ENCODE measurements around the gene CNOT1. TPM values are rescaled to one million over a fixed set of nuclear protein-coding genes. Genes with fewer than 3 reads are reported as not detected.

The CNOT1 gene
- total and polyA plus RNA-seq, 2 of the 4 experiments (the other 2 are of a cell fraction): 85.5 to 357 TPM

- Histone ChIP-seq H3K9ac (ENCODE audit: low read depth, low read length) (no peak overlapping the region), H2BK20ac (ENCODE audit: low read depth, low read length) (no peak overlapping the region), H2BK5ac (ENCODE audit: low read depth, low read length, poor library complexity, severe bottlenecking) (no peak overlapping the region), H2AK9ac (replicated peaks; ENCODE audit: low read depth, low read length, poor library complexity) (no peak overlapping the region), H3K79me1 (ENCODE audit: low read depth in 1 of 2, low read length in 2 of 2) (peaks cover 18 to 22% of the 10 kb centered on the region in 2 experiments), H3K27ac (ENCODE audit: insufficient read depth, low read length) (no peak overlapping the region), H4K8ac (ENCODE audit: low read depth in 2 of 2, low read length in 2 of 2) (no peak overlapping the region), H4K5ac (ENCODE audit: low read depth, low read length) (no peak overlapping the region), H4K91ac (ENCODE audit: insufficient read depth, low read depth, low read length) (no peak overlapping the region), H2BK120ac (ENCODE audit: low read depth, low read length) (no peak overlapping the region), H3K9me3 (ENCODE audit: control insufficient read depth, insufficient read depth, low read length) (no peaks in the 10 kb centered on the region), H3K4me3 (ENCODE audit: insufficient read depth, low read depth, low read length) (no peak overlapping the region), H2AK5ac (ENCODE audit: low read depth, low read length) (no peak overlapping the region), H3K56ac (ENCODE audit: extremely low read depth, insufficient read depth, low read length) (no peak overlapping the region), H2BK15ac (ENCODE audit: low read depth, low read length) (no peak overlapping the region), H3K9me1 (ENCODE audit: insufficient read depth, low read length) (no peaks in the 10 kb centered on the region; the same call in 1 of the 2 replicates), H3K4me2 (ENCODE audit: low read depth, low read length) (no peak overlapping the region), H3K4me1 (ENCODE audit: control insufficient read depth, insufficient read depth, low read length) (0 out of 2 replicates have a peak, but pooled peaks cover 2% of the 10 kb centered on the region), H3K14ac (replicated peaks; ENCODE audit: low read depth, low read length) (no peak overlapping the region), H3K27me3 (ENCODE audit: control insufficient read depth, insufficient read depth, low read length) (no peaks in the 10 kb centered on the region), H2AFZ (replicated peaks; ENCODE audit: low read length, poor library complexity) (no peak overlapping the region), H3K4ac (ENCODE audit: low read depth, low read length) (no peak overlapping the region), H3K23ac (ENCODE audit: low read depth, low read length) (no peak overlapping the region), H3K18ac (ENCODE audit: low read depth, low read length) (no peak overlapping the region), H3K36me3 (ENCODE audit: control insufficient read depth, insufficient read depth, low read length) (peaks cover 52% of the 10 kb centered on the region), H4K20me1 (ENCODE audit: insufficient read depth, low read length) (peaks cover 5% of the 10 kb centered on the region; the same call in 1 of the 2 replicates)
- POLR2A ChIA-PET (ENCODE audit: unreplicated experiment): no interaction called here
- CTCF ChIA-PET: no interaction called here
- dilution Hi-C loops (cut with HindIII; ENCODE audit: low sequenced_read_pairs, unreplicated experiment): no loop called here
- intact Hi-C loops (cut with micrococcal nuclease): no loop called here
- ATAC-seq (ENCODE audit: low read depth) (no peak), DNase-seq (no peak)
- in situ Hi-C loops (cut with MboI; ENCODE audit: low sequenced_read_pairs): no loop called here
- BruUV-seq (replicated peaks): no TSS peak
- TF ChIP-seq POLR2A (IDR thresholded peaks at IDR 0.05; ENCODE audit: low read depth, low read length): no peak
- TF ChIP-seq RAD21 (IDR thresholded peaks at IDR 0.05; ENCODE audit: low read length): no peak
- no peak for TF ChIP-seq NFE2L2 (IDR thresholded peaks at IDR 0.05; ENCODE audit: low read depth, low read length)
- TF ChIP-seq MAZ (IDR thresholded peaks at IDR 0.05; ENCODE audit: borderline replicate concordance, low read depth, low read length): no peak
- TF ChIP-seq SMC3 (IDR thresholded peaks at IDR 0.05; ENCODE audit: low read depth, low read length): no peak
- TF ChIP-seq ELK1 (IDR thresholded peaks at IDR 0.05; ENCODE audit: borderline replicate concordance, low read depth, low read length): no peak
- TF ChIP-seq RFX5 (IDR thresholded peaks at IDR 0.05; ENCODE audit: low read depth, low read length): no peak
- TF ChIP-seq MAFK (IDR thresholded peaks at IDR 0.05; ENCODE audit: low read depth, low read length): no peak
- no peak for TF ChIP-seq CEBPB (IDR thresholded peaks at IDR 0.05; ENCODE audit: low read depth, low read length)
- TF ChIP-seq FOS (IDR thresholded peaks at IDR 0.05; ENCODE audit: low read depth, low read length): no peak
- no peak for TF ChIP-seq USF2 (IDR thresholded peaks at IDR 0.05; ENCODE audit: low read depth, low read length)
Measured at GRCh38 chr16:58519707-58520106, 109.9 kb downstream of the CNOT1 start.

Data from IMR-90 (cell line).